H1 (cell line): ENCODE measurements around the gene RNF111.

Experiments used
- CHD2 ChIP-seq: IDR thresholded peaks from 2 replicates; pipeline ENCODE4 v1.6.1; 2012; ENCODE audit warnings: low read length, improper control_type of control experiment
- EP300 ChIP-seq, 2 experiments: IDR thresholded peaks; 1 replicate in 1 of 2; 2 replicates in 1 of 2; pipeline ENCODE4 v1.6.1; 2011 to 2012; ENCODE audit warnings: low read depth in 2 of 2, low read length in 2 of 2, mild to moderate bottlenecking in 2 of 2, borderline replicate concordance in 1 of 2, inconsistent platforms in 1 of 2, moderate library complexity in 1 of 2
- JUN ChIP-seq: IDR thresholded peaks from 2 replicates; pipeline ENCODE4 v1.6.1; 2011; ENCODE audit warnings: low read depth, mild to moderate bottlenecking, improper control_type of control experiment, low read length
- POLR2A ChIP-seq, 2 experiments: IDR thresholded peaks; 1 replicate in 1 of 2; 2 replicates in 1 of 2; pipeline ENCODE4 v1.6.1; 2011; ENCODE audit warnings: low read depth in 2 of 2, low read length in 2 of 2, mild to moderate bottlenecking in 2 of 2; ENCODE audit errors: control extremely low read depth in 1 of 2
- RAD21 ChIP-seq, 2 experiments: IDR thresholded peaks in 1 of 2; conservative IDR thresholded peaks in 1 of 2; 2 replicates each; pipeline ENCODE4 v1.6.1; 2011; ENCODE audit warnings: low read depth in 2 of 2, low read length in 2 of 2, improper control_type of control experiment in 1 of 2, inconsistent platforms in 1 of 2, mild to moderate bottlenecking in 1 of 2, moderate library complexity in 1 of 2
- SP1 ChIP-seq: IDR thresholded peaks from 2 replicates; pipeline ENCODE4 v1.6.1; 2011; ENCODE audit warnings: low read depth, low read length
- TF ChIP-seq, protein P1 (sequence below), 3 experiments: IDR thresholded peaks; 1 replicate in 2 of 3; 2 replicates in 1 of 3; pipeline versions ENCODE4 v1.5.1 to v1.6.1; 2011; ENCODE audit warnings: low read length in 3 of 3, mild to moderate bottlenecking in 3 of 3, inconsistent platforms in 2 of 3, low read depth in 1 of 3, moderate library complexity in 1 of 3; ENCODE audit not compliant: insufficient read depth in 1 of 3; ENCODE audit errors: control extremely low read depth in 1 of 3
- TF ChIP-seq, protein P2 (sequence below): IDR thresholded peaks from 2 replicates; pipeline ENCODE4 v1.6.1; 2012; ENCODE audit warnings: inconsistent platforms

- TF ChIP-seq, protein P1, sequence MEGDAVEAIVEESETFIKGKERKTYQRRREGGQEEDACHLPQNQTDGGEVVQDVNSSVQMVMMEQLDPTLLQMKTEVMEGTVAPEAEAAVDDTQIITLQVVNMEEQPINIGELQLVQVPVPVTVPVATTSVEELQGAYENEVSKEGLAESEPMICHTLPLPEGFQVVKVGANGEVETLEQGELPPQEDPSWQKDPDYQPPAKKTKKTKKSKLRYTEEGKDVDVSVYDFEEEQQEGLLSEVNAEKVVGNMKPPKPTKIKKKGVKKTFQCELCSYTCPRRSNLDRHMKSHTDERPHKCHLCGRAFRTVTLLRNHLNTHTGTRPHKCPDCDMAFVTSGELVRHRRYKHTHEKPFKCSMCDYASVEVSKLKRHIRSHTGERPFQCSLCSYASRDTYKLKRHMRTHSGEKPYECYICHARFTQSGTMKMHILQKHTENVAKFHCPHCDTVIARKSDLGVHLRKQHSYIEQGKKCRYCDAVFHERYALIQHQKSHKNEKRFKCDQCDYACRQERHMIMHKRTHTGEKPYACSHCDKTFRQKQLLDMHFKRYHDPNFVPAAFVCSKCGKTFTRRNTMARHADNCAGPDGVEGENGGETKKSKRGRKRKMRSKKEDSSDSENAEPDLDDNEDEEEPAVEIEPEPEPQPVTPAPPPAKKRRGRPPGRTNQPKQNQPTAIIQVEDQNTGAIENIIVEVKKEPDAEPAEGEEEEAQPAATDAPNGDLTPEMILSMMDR (IDR thresholded peaks at IDR 0.05; ENCODE audit: control extremely low read depth in 1 of 3, insufficient read depth in 1 of 3, low read depth in 1 of 3, low read length in 3 of 3): no peak
- TF ChIP-seq CHD2 (no peak), POLR2A (IDR thresholded peaks at IDR 0.05; ENCODE audit: control extremely low read depth in 1 of 2, low read depth in 2 of 2, low read length in 2 of 2) (no peak), EP300 (IDR thresholded peaks at IDR 0.05; ENCODE audit: borderline replicate concordance in 1 of 2, low read depth in 2 of 2, low read length in 2 of 2) (no peak), RAD21 (IDR thresholded peaks at IDR 0.05 in 1 of 2, conservative IDR thresholded peaks at IDR 0.05 in 1 of 2; ENCODE audit: low read depth in 2 of 2, low read length in 2 of 2) (no peak), SP1 (no peak), JUN (no peak)
- TF ChIP-seq, protein P2, sequence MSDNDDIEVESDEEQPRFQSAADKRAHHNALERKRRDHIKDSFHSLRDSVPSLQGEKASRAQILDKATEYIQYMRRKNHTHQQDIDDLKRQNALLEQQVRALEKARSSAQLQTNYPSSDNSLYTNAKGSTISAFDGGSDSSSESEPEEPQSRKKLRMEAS: no peak
Measured at GRCh38 chr15:59094077-59094476, 106.6 kb downstream of the RNF111 start.
